K562 (cell line): Measurements from ENCODE around the gene ZBTB33. TPM values are rescaled to one million over a fixed set of nuclear protein-coding genes. Genes with fewer than 3 reads are reported as not detected.

ENCODE experiments used
- ATAC-seq: fragments of 200-7000 bp; cut with Tn5 transposase; 3 replicates; pipeline ENCODE4 v1.9.1; 2020; ENCODE audit warnings: moderate library complexity
- BruUV-seq: library from RNA; stranded (reverse); fragments of 400-500 nt; replicated peaks from 2 replicates; lab custom pipeline; 2021; lab: Mats Ljungman, UMichigan
- CTCF ChIA-PET: fragments of 300-600 bp; formaldehyde crosslinking; extraction: SDS; loops from one replicate; lab custom pipeline; 2021; ENCODE audit warnings: low intra/inter-chr PET ratio; lab: Yijun Ruan, JAX
- POLR2A ChIA-PET: fragments of 300-600, 350-650 bp; sonication (Branson Sonifier 250); formaldehyde crosslinking; extraction: SDS; loops from one replicate; lab custom pipeline; 2021; ENCODE audit warnings: antibody characterized with exemption, inconsistent platforms; lab: Yijun Ruan, JAX
- DNase-seq, 4 experiments: peaks; one replicate each; pipeline versions ENCODE4 v3.0.0 to v3.0.0-alpha.2; 2011 to 2018; ENCODE audit warnings: low spot score in 3 of 4, mixed read lengths in 3 of 4; ENCODE audit errors: extremely low read depth in 1 of 4
- FAIRE-seq: peaks from 2 replicates; lab custom pipeline; 2011; peaks lifted over from hg19 to GRCh38; lab: Jason Lieb, UNC
- H2AFZ ChIP-seq: 2 replicates; pipeline ENCODE4 v1.6.0; 2011; ENCODE audit warnings: low read depth, low read length, control low read depth, inconsistent platforms
- H3K27ac ChIP-seq: fragments of 200-600 bp; 3 replicates; pipeline ENCODE4 v1.8.0; 2011; ENCODE audit warnings: low read depth, mild to moderate bottlenecking, control low read depth, inconsistent platforms, low read length, moderate library complexity, mixed read lengths; ENCODE audit errors: extremely low read depth
- H3K27me3 ChIP-seq, 2 experiments: fragments of 300-600 bp in 1 of 2; 2 replicates in 1 of 2; 3 replicates in 1 of 2; pipeline versions ENCODE4 v1.6.0 to v1.8.0; 2011; ENCODE audit warnings: inconsistent platforms in 2 of 2, low read length in 2 of 2, mild to moderate bottlenecking in 1 of 2, mixed read lengths in 1 of 2, moderate library complexity in 1 of 2; ENCODE audit not compliant: control insufficient read depth in 2 of 2, insufficient read depth in 2 of 2
- H3K36me3 ChIP-seq: fragments of 300-600 bp; 3 replicates; pipeline ENCODE4 v1.8.0; 2011; ENCODE audit warnings: mild to moderate bottlenecking, low read length, inconsistent platforms; ENCODE audit not compliant: control insufficient read depth, insufficient read depth
- H3K4me1 ChIP-seq, 2 experiments: fragments of 200-600 bp in 1 of 2; replicated peaks in 1 of 2; 2 replicates in 1 of 2; 3 replicates in 1 of 2; pipeline versions ENCODE4 v1.5.1 to v1.8.0; 2011; ENCODE audit warnings: inconsistent platforms in 2 of 2, low read length in 2 of 2, mild to moderate bottlenecking in 1 of 2, mixed read lengths in 1 of 2, moderate library complexity in 1 of 2; ENCODE audit not compliant: control insufficient read depth in 2 of 2, insufficient read depth in 2 of 2
- H3K4me2 ChIP-seq: 2 replicates; pipeline ENCODE4 v1.6.1; 2011; ENCODE audit warnings: low read length, control low read depth, inconsistent platforms, mixed read lengths; ENCODE audit not compliant: insufficient read depth
- H3K4me3 ChIP-seq: fragments of 200-600 bp; sonication (generic), shearing (Covaris generic); 2 replicates; pipeline ENCODE4 v1.5.1; 2016; ENCODE audit warnings: control low read depth, inconsistent platforms
- H3K79me2 ChIP-seq: fragments of 200-600 bp; 3 replicates; pipeline ENCODE4 v1.8.0; 2011; ENCODE audit warnings: low read length, inconsistent platforms; ENCODE audit not compliant: control insufficient read depth, insufficient read depth
- H3K9ac ChIP-seq, 2 experiments: 2 replicates each; pipeline versions ENCODE4 v1.6.0 to v1.6.1; 2011; ENCODE audit warnings: low read depth in 2 of 2, low read length in 2 of 2, control low read depth in 1 of 2, inconsistent platforms in 1 of 2, mild to moderate bottlenecking in 1 of 2, mixed read lengths in 1 of 2; ENCODE audit not compliant: insufficient read depth in 1 of 2
- H3K9me1 ChIP-seq: one replicate; pipeline ENCODE4 v1.6.0; 2011; ENCODE audit warnings: inconsistent platforms, mild to moderate bottlenecking, low read length, moderate library complexity; ENCODE audit not compliant: control insufficient read depth, insufficient read depth
- H3K9me3 ChIP-seq: replicated peaks from 2 replicates; pipeline ENCODE4 v1.5.1; 2011; ENCODE audit warnings: low read depth, low read length, inconsistent platforms; ENCODE audit not compliant: control insufficient read depth, insufficient read depth
- H4K20me1 ChIP-seq: replicated peaks from 2 replicates; pipeline ENCODE4 v1.6.1; 2011; ENCODE audit warnings: low read length, inconsistent platforms, mixed read lengths; ENCODE audit not compliant: control insufficient read depth, insufficient read depth
- CREM ChIP-seq: IDR thresholded peaks from 2 replicates; pipeline ENCODE4 v1.6.1; 2014; ENCODE audit warnings: antibody characterized with exemption, low read depth
- ETV5 ChIP-seq: sonication (generic); formaldehyde crosslinking; IDR thresholded peaks from 2 replicates; pipeline ENCODE4 v1.4.0; 2020; ENCODE audit warnings: low read depth, mild to moderate bottlenecking, missing genetic modification reagents
- GABPB2 ChIP-seq: fragments of 250-450 bp; sonication (Bioruptor Pico); conservative IDR thresholded peaks from 2 replicates; pipeline ENCODE4 v1.5.1; 2021; ENCODE audit warnings: mild to moderate bottlenecking
- GTF2B ChIP-seq: IDR thresholded peaks from 2 replicates; pipeline ENCODE4 v1.6.1; 2011; ENCODE audit not compliant: insufficient read length; ENCODE audit errors: extremely low read depth
- HDAC1 ChIP-seq, 2 experiments: fragments of 450-650 bp; IDR thresholded peaks; 2 replicates each; pipeline ENCODE4 v1.6.1; 2016 to 2017; ENCODE audit warnings: inconsistent platforms in 1 of 2, mild to moderate bottlenecking in 1 of 2, moderate library complexity in 1 of 2
- HSF4 ChIP-seq: fragments of 250-450 bp; sonication (Bioruptor Pico); IDR thresholded peaks from 2 replicates; pipeline ENCODE4 v2.1.2; 2022; ENCODE audit warnings: mild to moderate bottlenecking, moderate library complexity, borderline replicate concordance
- MLLT1 ChIP-seq, 2 experiments: fragments of 450-650 bp; IDR thresholded peaks; 2 replicates each; pipeline ENCODE4 v1.6.1; 2016
- NCOA2 ChIP-seq, 2 experiments: fragments of 450-650 bp; IDR thresholded peaks; 2 replicates each; pipeline ENCODE4 v1.6.1; 2018; ENCODE audit warnings: mild to moderate bottlenecking in 2 of 2, moderate library complexity in 1 of 2; ENCODE audit not compliant: partially characterized antibody in 2 of 2
- NELFE ChIP-seq: IDR thresholded peaks from 2 replicates; pipeline ENCODE4 v1.6.1; 2011; ENCODE audit warnings: mild to moderate bottlenecking; ENCODE audit not compliant: insufficient read depth, insufficient read length
- PTTG1 ChIP-seq: fragments of 450-650 bp; IDR thresholded peaks from 2 replicates; pipeline ENCODE4 v1.6.1; 2016; ENCODE audit warnings: low read depth, mild to moderate bottlenecking, missing genetic modification characterization, missing compliant biosample characterization
- ZBTB5 ChIP-seq: fragments of 450-650 bp; IDR thresholded peaks from 2 replicates; pipeline ENCODE4 v1.6.1; 2017; ENCODE audit warnings: antibody characterized with exemption
- ZNF133 ChIP-seq: fragments of 250-450 bp; sonication (Bioruptor Pico); IDR thresholded peaks from 2 replicates; pipeline ENCODE4 v1.4.0; 2020; ENCODE audit warnings: mild to moderate bottlenecking
- ZNF197 ChIP-seq: fragments of 200-800 bp; sonication (Bioruptor generic); IDR thresholded peaks from 2 replicates; pipeline ENCODE4 v1.6.1; 2016; ENCODE audit warnings: low read depth, missing genetic modification characterization, missing compliant biosample characterization
- ZNF277 ChIP-seq: fragments of 250-450 bp; sonication (Bioruptor Pico); IDR thresholded peaks from 2 replicates; pipeline ENCODE4 v1.8.0; 2022; ENCODE audit warnings: inconsistent platforms, mild to moderate bottlenecking, moderate library complexity, borderline replicate concordance
- ZNF3 ChIP-seq: fragments of 250-450 bp; sonication (Bioruptor Pico); IDR thresholded peaks from 2 replicates; pipeline ENCODE4 v1.5.0; 2021; ENCODE audit warnings: mild to moderate bottlenecking, moderate library complexity
- ZNF384 ChIP-seq: IDR thresholded peaks from 2 replicates; pipeline ENCODE4 v1.6.1; 2012; ENCODE audit warnings: low read depth, low read length, improper control_type of control experiment
- ZNF79 ChIP-seq: fragments of 250-450 bp; sonication (Bioruptor Pico); IDR thresholded peaks from 2 replicates; pipeline ENCODE4 v1.4.0; 2020; ENCODE audit warnings: low read depth, mild to moderate bottlenecking, moderate library complexity
- WGBS: fragments of 100-300 bp; shearing (Covaris generic); methylation state at CpG from one replicate; pipeline ENCODE4 v1.1.6; 2016; ENCODE audit warnings: low coverage, mixed read lengths; ENCODE audit not compliant: insufficient coverage; ENCODE audit errors: missing lambda C conversion rate; 5-methylcytosine and 5-hydroxymethylcytosine counted together
- in situ Hi-C: fragments of 300-500 bp; cut with MboI; formaldehyde crosslinking; loops from 4 replicates; pipeline ENCODE4 v1.15.0; 2018; ENCODE audit warnings: inconsistent platforms, mixed read lengths
- intact Hi-C: fragments of 100-400 bp; cut with micrococcal nuclease; formaldehyde crosslinking; loops from 2 replicates; pipeline ENCODE4 v1.14.2; 2022
- polyA plus RNA-seq, 8 experiments: library from polyadenylated mRNA; depleted of rRNA in 4 of 8; stranded (reverse) in 5 of 8; unstranded in 3 of 8; fragments of >200 nt; fragmentation: Nextera tagmentation in 2 of 8; fragmentation: Illumina TruSeq in 1 of 8; extraction: Ambion mirVana in 2 of 8; extraction: Trizol in 1 of 8; gene quantifications; 2 replicates each; pipeline versions ENCODE4 v1.2.1 to v1.2.3, GENCODE V29; 2011 to 2014; ENCODE audit warnings: inconsistent platforms in 1 of 8, missing spikeins in 1 of 8
- total RNA-seq, 7 experiments: library from RNA; depleted of rRNA in 6 of 7; stranded (reverse); fragments of >200 nt in 6 of 7; fragmentation: Illumina TruSeq in 2 of 7; extraction: Trizol in 2 of 7; gene quantifications; 2 replicates each; pipeline versions ENCODE4 v1.2.1 to v1.2.3, GENCODE V29; 2011 to 2021; ENCODE audit warnings: low replicate concordance in 1 of 7

The ZBTB33 gene
- total and polyA plus RNA-seq, 9 of the 15 experiments (the other 6 are each of a cell fraction or from before 2014, with no cell fraction given): 5.6 to 29.8 (median 15.6) TPM

- in situ Hi-C loops: no loop called here
- DNase-seq (no peak), FAIRE-seq (no peak), ATAC-seq (no peak)
- H3K4me2 ChIP-seq: no peak overlapping the region
- no peak overlapping the region for H3K27ac ChIP-seq
- no peaks in the 10 kb centered on the region for H3K36me3 ChIP-seq
- no peaks in the 10 kb centered on the region for H4K20me1 ChIP-seq
- no peak for TF ChIP-seq ZNF3
- no peak for TF ChIP-seq HSF4
- no peak for TF ChIP-seq CREM
- no peak for TF ChIP-seq ETV5 (CRISPR knock-in tag)
- TF ChIP-seq NELFE: no peak
- TF ChIP-seq ZNF133 (CRISPR knock-in tag): no peak
- TF ChIP-seq ZNF384: no peak
- TF ChIP-seq NCOA2 (IDR thresholded peaks at IDR 0.05; ENCODE audit: partially characterized antibody in 2 of 2): no peak
- no peak for TF ChIP-seq PTTG1 (tag)
- TF ChIP-seq GABPB2 (CRISPR knock-in tag): no peak
- no peak for TF ChIP-seq HDAC1 (IDR thresholded peaks at IDR 0.05)
- TF ChIP-seq GTF2B: no peak
- no peak for TF ChIP-seq ZNF79 (CRISPR knock-in tag)
- TF ChIP-seq ZNF277 (CRISPR knock-in tag): no peak
- no peak for TF ChIP-seq MLLT1 (IDR thresholded peaks at IDR 0.05)
- TF ChIP-seq ZNF197 (CRISPR knock-in tag): no peak
- no peak for TF ChIP-seq ZBTB5
- H3K9me1 ChIP-seq: no peaks in the 10 kb centered on the region
- H3K9me3 ChIP-seq: no peaks in the 10 kb centered on the region
- H3K4me1 ChIP-seq: no peaks in the 10 kb centered on the region; a peak in 1 of 5 replicates
- ChIA-PET POLR2A (interaction anchor here (0.8 kb wide), 1 partner anchor 10 kb away, joined by 3 read pairs; no protein-coding TSS in a partner anchor), CTCF (no interaction called here)
- H3K79me2 ChIP-seq: no peaks in the 10 kb centered on the region
- no peaks in the 10 kb centered on the region for H3K27me3 ChIP-seq
- H3K9ac ChIP-seq: no peak overlapping the region
- BruUV-seq: no TSS peak
- H3K4me3 ChIP-seq: no peak overlapping the region
- WGBS: 29% methylated on average over 1 of the region's 1 CpG
- intact Hi-C loops: no loop called here
- no peak overlapping the region for H2AFZ ChIP-seq
Measured at GRCh38 chrX:120297923-120298322, 47.3 kb downstream of the ZBTB33 start.
